Fibroblast of villous mesenchyme (primary cell): ENCODE results near the gene UQCC2. TPM values are rescaled to one million over a fixed set of nuclear protein-coding genes. Genes with fewer than 3 reads are reported as not detected.

Experiments
- DNase-seq: peaks from one replicate; pipeline ENCODE4 v3.0.0-alpha.2; 2010; ENCODE audit warnings: low read depth
- H3K4me3 ChIP-seq: 2 replicates; pipeline ENCODE4 v1.5.1; 2011; ENCODE audit warnings: low read depth, mild to moderate bottlenecking, low read length
- total RNA-seq: library from RNA; depleted of rRNA; stranded (reverse); fragments of >200 nt; gene quantifications from 2 replicates; pipeline ENCODE4 v1.2.3, GENCODE V29; 2012
- TF ChIP-seq, protein P1 (sequence below): IDR thresholded peaks from 2 replicates; pipeline ENCODE4 v1.5.1; 2012; ENCODE audit warnings: low read depth, mild to moderate bottlenecking, low read length; ENCODE audit not compliant: insufficient read depth

The UQCC2 gene
- total RNA-seq, 1 donor, result 24.6 TPM

DNA sequence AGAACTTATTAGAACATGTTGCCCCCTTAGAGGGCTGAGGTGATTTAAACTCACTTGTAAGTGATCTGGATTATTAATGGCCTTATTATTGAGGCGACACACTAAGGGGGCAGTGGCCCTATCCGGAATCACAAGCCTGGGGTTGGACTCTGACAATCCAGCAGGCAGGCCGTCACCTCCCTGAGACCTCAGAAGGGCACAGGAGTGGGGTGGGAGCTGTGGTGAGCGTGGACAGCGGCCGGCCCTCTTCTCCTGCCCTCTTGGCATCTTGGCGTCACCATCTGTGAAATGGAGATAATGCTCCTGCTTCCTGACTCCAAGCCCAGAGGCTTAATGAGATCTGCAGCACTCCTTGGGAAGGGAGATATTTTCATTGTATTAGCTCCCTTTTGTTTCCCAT, 15.6 kb upstream of the UQCC2 start:
- H3K4me3 ChIP-seq, result no peak overlapping the region
- DNase-seq, result no peak
- TF ChIP-seq, protein P1, sequence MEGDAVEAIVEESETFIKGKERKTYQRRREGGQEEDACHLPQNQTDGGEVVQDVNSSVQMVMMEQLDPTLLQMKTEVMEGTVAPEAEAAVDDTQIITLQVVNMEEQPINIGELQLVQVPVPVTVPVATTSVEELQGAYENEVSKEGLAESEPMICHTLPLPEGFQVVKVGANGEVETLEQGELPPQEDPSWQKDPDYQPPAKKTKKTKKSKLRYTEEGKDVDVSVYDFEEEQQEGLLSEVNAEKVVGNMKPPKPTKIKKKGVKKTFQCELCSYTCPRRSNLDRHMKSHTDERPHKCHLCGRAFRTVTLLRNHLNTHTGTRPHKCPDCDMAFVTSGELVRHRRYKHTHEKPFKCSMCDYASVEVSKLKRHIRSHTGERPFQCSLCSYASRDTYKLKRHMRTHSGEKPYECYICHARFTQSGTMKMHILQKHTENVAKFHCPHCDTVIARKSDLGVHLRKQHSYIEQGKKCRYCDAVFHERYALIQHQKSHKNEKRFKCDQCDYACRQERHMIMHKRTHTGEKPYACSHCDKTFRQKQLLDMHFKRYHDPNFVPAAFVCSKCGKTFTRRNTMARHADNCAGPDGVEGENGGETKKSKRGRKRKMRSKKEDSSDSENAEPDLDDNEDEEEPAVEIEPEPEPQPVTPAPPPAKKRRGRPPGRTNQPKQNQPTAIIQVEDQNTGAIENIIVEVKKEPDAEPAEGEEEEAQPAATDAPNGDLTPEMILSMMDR, result no peak

DNA sequence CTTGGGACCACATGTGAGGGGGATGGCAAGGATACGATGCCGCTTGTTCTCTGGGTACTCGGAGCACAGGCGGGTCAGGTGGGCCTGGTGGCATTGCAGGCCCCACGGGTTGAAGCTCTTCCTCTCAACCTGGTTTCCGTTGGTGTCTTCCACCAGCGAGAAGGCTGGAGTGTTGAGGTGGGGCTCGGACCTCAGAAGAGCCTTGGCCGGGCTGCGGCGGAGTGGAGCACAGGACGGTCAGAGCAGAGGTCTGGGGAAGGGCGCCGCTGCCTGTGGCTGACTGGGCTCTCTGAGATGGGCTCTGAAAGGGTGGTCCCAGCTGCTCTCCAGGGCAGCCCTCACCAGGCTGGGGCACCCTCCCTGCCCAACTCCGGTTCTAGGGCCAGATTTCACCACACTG, 15.2 kb upstream of the UQCC2 start:
- no peak for DNase-seq
- TF ChIP-seq, protein P1, result no peak
- H3K4me3 ChIP-seq, result no peak overlapping the region

DNA sequence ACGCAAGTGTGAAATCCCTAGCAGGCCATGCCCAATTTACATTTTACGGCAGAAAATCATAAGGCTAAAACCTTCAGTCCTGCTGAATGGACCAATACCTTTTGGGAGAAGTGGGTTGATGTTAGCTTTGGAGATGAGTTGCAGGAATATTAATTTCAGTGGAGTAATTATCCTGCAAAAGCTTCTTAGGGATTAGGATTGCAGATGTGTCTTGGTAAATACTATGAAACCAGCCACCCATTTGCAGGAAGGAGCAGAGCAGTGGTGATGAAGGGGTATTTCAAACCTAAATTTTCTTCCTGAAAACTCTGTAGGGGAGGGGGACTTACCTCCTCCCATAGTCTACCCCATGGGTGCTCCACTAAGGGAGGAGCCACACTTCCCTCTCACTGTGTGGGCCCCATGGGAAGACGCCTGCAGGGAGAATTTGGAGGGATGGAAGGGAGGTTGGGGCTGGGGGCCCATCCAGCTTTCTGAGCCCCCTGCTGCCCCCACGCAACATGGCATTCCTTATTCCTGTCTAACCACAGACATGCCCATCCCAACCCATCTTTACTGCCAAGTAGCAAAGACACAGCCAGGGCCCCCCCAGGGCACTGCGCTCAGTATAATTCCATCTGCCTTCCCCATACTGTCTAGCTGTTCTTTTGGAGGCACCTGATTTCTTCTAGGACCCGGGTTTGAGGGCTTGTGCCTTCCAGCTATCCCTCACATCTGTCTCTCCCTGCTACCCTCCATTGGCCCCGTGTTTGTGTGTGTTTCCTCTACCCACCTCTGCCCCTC, 14.6 kb upstream of the UQCC2 start:
- no peak for DNase-seq
- H3K4me3 ChIP-seq, result no peak overlapping the region
- TF ChIP-seq, protein P1, result no peak

DNA sequence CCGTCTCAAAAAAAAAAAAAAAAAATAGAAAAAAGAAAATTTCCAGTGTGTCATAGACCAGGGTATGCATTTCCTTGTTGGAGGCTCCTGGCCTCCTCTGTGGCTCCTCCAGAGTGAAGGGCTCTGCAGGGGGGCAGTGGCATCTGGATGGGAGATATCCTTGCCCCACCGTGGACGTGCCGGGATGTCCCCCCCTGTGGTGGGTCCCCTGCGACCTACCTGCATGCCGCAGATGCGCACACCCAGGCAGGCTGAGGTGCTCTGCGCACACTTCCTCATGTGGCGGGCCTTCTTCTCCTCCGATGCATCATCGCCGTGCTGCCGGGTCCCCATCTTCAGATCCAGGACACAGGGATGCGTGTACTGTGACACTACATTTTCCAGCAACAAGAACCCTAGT, 13.7 kb upstream of the UQCC2 start:
- DNase-seq, result no peak
- TF ChIP-seq, protein P1, result no peak
- H3K4me3 ChIP-seq, result no peak overlapping the region

DNA sequence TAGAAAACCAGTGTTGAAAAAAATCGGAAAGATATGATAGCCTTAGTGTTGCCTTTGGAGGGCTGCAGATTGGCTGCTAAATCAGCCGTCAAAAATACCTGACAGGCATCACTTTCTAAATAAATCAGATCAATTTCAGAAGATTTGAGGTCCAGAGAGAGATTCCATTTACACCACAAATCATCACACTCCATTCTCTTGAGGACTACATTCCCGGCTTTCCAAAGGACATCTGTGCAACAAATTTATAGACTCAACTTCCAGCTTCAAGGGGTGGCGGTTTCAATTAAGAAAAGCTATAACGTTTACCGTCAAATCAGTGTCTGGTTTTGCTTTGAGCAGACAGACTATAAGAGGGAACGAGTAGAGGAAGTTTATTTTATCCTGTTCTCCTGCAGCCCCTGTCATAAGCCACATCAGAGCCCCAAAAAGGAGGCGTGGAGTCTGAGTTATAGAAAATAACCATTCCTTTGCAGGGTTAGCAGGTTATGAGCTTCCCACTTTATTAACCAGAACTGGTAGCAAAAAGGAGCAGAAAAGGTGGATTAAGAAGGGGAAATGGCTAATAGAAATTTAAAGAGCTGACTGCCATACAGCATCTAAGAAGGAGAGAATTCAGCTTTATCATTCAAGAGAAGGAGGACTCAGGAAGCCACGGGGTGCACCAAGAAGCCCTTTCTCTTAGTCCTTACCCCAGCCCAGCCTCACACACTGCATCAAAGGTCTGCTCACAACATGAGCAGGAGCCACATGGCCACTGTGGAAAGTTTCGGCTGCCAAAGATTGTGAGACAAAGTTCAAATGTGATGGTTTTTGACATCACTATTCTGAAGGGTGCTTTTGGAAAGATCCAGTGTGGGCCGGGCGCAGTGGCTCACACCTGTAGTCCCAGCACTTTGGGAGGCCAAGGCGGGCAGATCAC, 12.9 kb upstream of the UQCC2 start:
- TF ChIP-seq, protein P1, result no peak
- H3K4me3 ChIP-seq, result no peak overlapping the region
- no peak for DNase-seq

DNA sequence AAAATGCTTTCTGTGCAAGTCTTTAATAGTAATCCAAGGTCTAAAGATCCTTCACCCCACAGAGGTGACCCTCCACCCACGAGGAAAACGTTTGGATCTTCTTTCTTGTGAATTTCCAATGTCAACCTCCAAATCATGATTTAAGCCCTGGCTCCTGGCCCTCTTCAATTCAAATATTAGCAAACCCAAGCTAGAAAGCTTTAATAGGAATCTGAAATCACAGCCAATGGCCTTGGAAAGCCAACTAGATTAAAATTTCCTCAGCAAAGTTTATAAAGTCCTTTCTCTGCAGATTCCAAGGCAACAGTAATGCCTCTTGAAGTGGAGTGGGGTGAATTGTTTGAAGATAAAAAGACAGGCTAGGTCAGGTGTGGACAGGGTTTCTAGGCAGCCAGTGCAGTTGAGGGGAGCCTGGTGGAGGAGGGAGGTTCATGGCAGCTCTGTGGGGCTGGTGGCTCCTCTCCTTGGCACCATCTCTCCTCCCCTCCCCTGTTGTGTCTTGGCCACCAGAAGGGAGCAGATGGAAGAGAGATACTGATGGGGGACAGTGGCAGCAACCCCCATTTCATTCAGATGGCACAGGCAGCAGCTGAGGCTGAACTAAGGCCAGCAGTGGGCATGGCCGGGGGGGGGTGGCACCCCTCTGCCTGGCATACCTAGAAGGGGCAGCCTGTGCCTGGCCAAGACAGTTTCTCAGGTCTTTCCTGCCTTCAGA, 12.0 kb upstream of the UQCC2 start:
- H3K4me3 ChIP-seq, result no peak overlapping the region
- TF ChIP-seq, protein P1, result no peak
- DNase-seq, result no peak
